HG03520 (cell line): Measurements from ENCODE around the gene GPR119.
"Not testable (repeated sequence)": the region's sequence is repeated elsewhere in the genome, so short reads cannot be mapped to it uniquely, and the experiment has no call there.

Experiments
- ATAC-seq: cut with Tn5 transposase; IDR thresholded peaks from one replicate; pipeline ENCODE4 v1.9.1; 2021; ENCODE audit warnings: mild to moderate bottlenecking, moderate library complexity; ENCODE audit not compliant: unreplicated experiment

GPR119 gene

GRCh38 chrX:130385520-130385919, at the start of gene GPR119:
TSS of gene GPR119 (minus strand) at chrX:130385674. CDS start at chrX:130385447, 227 bp downstream.
- no peak for ATAC-seq

GRCh38 chrX:130429236-130429635, 43.8 kb upstream of the GPR119 start:
- ATAC-seq: not testable (repeated sequence)

GRCh38 chrX:130426531-130426930, 41.1 kb upstream of the GPR119 start:
- ATAC-seq: no peak

GRCh38 chrX:130419263-130419662, 33.8 kb upstream of the GPR119 start:
- ATAC-seq: no peak

GRCh38 chrX:130418740-130419139, 33.3 kb upstream of the GPR119 start:
- no peak for ATAC-seq

GRCh38 chrX:130418066-130418465, 32.6 kb upstream of the GPR119 start:
- ATAC-seq: no peak

GRCh38 chrX:130416785-130417184, 31.3 kb upstream of the GPR119 start:
- ATAC-seq: no peak

- no peak for ATAC-seq
Observed at GRCh38 chrX:130415201-130415600, 29.7 kb upstream of the GPR119 start.

GRCh38 chrX:130414800-130415199, 29.3 kb upstream of the GPR119 start:
- no peak for ATAC-seq

GRCh38 chrX:130413415-130413814, 27.9 kb upstream of the GPR119 start:
- ATAC-seq: no peak

GRCh38 chrX:130402208-130402684, 16.8 kb upstream of the GPR119 start:
- ATAC-seq: no peak

GRCh38 chrX:130401415-130402207, 16.1 kb upstream of the GPR119 start, which contains the start of gene RBMX2:
TSS of gene RBMX2 (plus strand) at chrX:130401987. CDS start at chrX:130402033, 46 bp downstream.
- ATAC-seq: peak; percentile 89

GRCh38 chrX:130395341-130395740, 9.9 kb upstream of the GPR119 start:
- no peak for ATAC-seq

GRCh38 chrX:130393451-130394074, 8.1 kb upstream of the GPR119 start:
- no peak for ATAC-seq

- ATAC-seq: no peak
Observed at GRCh38 chrX:130386408-130386808, 934 bp upstream of the GPR119 start.

- ATAC-seq: no peak
Observed at GRCh38 chrX:130378024-130378669, 7.3 kb downstream of the GPR119 start.

- ATAC-seq: no peak
Observed at GRCh38 chrX:130376077-130376476, 9.4 kb downstream of the GPR119 start.

GRCh38 chrX:130352050-130352449, 33.4 kb downstream of the GPR119 start:
- not testable (repeated sequence) for ATAC-seq

- no peak for ATAC-seq
Observed at GRCh38 chrX:130351567-130351966, 33.9 kb downstream of the GPR119 start.

GRCh38 chrX:130347321-130347720, 38.2 kb downstream of the GPR119 start:
- ATAC-seq: no peak

GRCh38 chrX:130343411-130343810, 42.1 kb downstream of the GPR119 start:
- ATAC-seq: no peak

GRCh38 chrX:130340271-130340670, 45.2 kb downstream of the GPR119 start:
- ATAC-seq: no peak
